ENCODE data around the gene GNAI3. TPM values are rescaled to one million over a fixed set of nuclear protein-coding genes. Genes with fewer than 3 reads are reported as not detected.

The GNAI3 gene
- total and polyA plus RNA-seq, 2 donors (not counting 3 experiments of a cell fraction or from before 2014, with no cell fraction given): 5.0 to 14.0 TPM

DNA sequence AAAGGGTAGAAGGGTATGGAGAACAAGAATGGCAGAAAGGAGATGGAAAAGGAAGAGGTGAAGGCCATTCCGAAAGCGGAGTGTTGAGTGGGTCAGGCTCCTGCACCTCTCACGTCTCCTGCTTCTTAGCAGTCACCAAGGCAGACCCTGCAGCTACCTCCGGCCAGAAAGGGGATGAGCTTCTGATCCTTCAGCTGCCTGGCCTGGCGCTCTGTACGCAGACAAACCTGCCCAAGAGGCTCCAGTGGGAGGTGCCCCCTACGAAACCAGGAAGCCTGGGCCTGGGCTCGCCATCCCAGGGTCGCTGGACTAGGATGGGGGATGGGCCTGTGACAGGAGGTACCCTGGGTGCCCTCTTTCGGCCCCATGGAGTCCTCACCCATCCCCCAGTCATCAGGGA is 5.8 kb upstream of the GNAI3 start:
- Histone ChIP-seq H3K27ac (ENCODE audit: insufficient read depth, low read depth, low read length) (no peak overlapping the region), H2AFZ (ENCODE audit: low read depth, low read length) (no peak overlapping the region), H3K36me3 (ENCODE audit: control insufficient read depth in 2 of 2, extremely low read depth in 1 of 2, insufficient read depth in 2 of 2, low read length in 2 of 2) (no peaks in the 10 kb centered on the region), H3K79me2 (ENCODE audit: control insufficient read depth, insufficient read depth, low read length) (peaks cover 3% of the 10 kb centered on the region), H3K4me1 (ENCODE audit: control insufficient read depth, extremely low read depth, insufficient read depth, low read length) (peaks cover 13% of the 10 kb centered on the region), H3K4me3 (replicated peaks in 1 of 3; ENCODE audit: insufficient read depth in 1 of 3, low read depth in 1 of 3, low read length in 3 of 3) (no peak overlapping the region), H3K27me3 (ENCODE audit: control insufficient read depth in 2 of 2, insufficient read depth in 2 of 2, low read length in 2 of 2) (peaks cover 0 to 2% of the 10 kb centered on the region in 2 experiments), H3K9me3 (replicated peaks; ENCODE audit: control insufficient read depth, insufficient read depth, low read length) (no peaks in the 10 kb centered on the region), H3K9ac (replicated peaks; ENCODE audit: extremely low read depth, insufficient read depth, low read length) (no peak overlapping the region), H4K20me1 (replicated peaks; ENCODE audit: control insufficient read depth, extremely low read depth, insufficient read depth, low read length) (no peaks in the 10 kb centered on the region), H3K4me2 (ENCODE audit: insufficient read depth, low read length) (no peak overlapping the region), H3K9me1 (replicated peaks; ENCODE audit: control insufficient read depth, extremely low read depth, insufficient read depth, low read length) (no peaks in the 10 kb centered on the region)
- POLR2A ChIA-PET: no interaction called here
- dilution Hi-C loops (cut with MboI; ENCODE audit: extremely low pct_ligation_motif_present, low sequenced_read_pairs): no loop called here
- intact Hi-C loops (cut with micrococcal nuclease): loop anchor here (10.0 kb wide), 1 partner anchor 352 kb away; no protein-coding TSS in a partner anchor
- no peak for DNase-seq (ENCODE audit: low read depth, low spot score)
- no peak for FAIRE-seq
- no TSS peak for BruUV-seq (replicated peaks)
- TF ChIP-seq POLR2AphosphoS5 (IDR thresholded peaks at IDR 0.05; ENCODE audit: insufficient read depth, low read depth, low read length): no peak
- no peak for TF ChIP-seq JUN (IDR thresholded peaks at IDR 0.05; ENCODE audit: borderline replicate concordance, insufficient read depth, insufficient read length, low read depth)
- no peak for TF ChIP-seq FOS (IDR thresholded peaks at IDR 0.05; ENCODE audit: borderline replicate concordance, insufficient read depth, low read length)
- TF ChIP-seq, protein P1, sequence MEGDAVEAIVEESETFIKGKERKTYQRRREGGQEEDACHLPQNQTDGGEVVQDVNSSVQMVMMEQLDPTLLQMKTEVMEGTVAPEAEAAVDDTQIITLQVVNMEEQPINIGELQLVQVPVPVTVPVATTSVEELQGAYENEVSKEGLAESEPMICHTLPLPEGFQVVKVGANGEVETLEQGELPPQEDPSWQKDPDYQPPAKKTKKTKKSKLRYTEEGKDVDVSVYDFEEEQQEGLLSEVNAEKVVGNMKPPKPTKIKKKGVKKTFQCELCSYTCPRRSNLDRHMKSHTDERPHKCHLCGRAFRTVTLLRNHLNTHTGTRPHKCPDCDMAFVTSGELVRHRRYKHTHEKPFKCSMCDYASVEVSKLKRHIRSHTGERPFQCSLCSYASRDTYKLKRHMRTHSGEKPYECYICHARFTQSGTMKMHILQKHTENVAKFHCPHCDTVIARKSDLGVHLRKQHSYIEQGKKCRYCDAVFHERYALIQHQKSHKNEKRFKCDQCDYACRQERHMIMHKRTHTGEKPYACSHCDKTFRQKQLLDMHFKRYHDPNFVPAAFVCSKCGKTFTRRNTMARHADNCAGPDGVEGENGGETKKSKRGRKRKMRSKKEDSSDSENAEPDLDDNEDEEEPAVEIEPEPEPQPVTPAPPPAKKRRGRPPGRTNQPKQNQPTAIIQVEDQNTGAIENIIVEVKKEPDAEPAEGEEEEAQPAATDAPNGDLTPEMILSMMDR (IDR thresholded peaks at IDR 0.05; ENCODE audit: extremely low read depth in 1 of 2, insufficient read depth in 1 of 2, low read depth in 1 of 2, low read length in 2 of 2): no peak
- TF ChIP-seq MYC (IDR thresholded peaks at IDR 0.05; ENCODE audit: low read depth, low read length): no peak
- no peak for TF ChIP-seq EZH2 (IDR thresholded peaks at IDR 0.05; ENCODE audit: borderline replicate concordance, low read depth, low read length, severe bottlenecking)
- TF ChIP-seq POLR2A (IDR thresholded peaks at IDR 0.05; ENCODE audit: low read depth, low read length): no peak
- TF ChIP-seq, protein P2, sequence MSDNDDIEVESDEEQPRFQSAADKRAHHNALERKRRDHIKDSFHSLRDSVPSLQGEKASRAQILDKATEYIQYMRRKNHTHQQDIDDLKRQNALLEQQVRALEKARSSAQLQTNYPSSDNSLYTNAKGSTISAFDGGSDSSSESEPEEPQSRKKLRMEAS (IDR thresholded peaks at IDR 0.05; ENCODE audit: insufficient read depth, insufficient read length): no peak
- TF ChIP-seq GATA2 (IDR thresholded peaks at IDR 0.05; ENCODE audit: insufficient read depth, insufficient read length, low read depth, low read length): no peak
- CTCF ChIA-PET: interaction anchor here (2.4 to 6.1 kb wide), 4 partner anchors 10 to 98 kb away, joined by 9 to 565 read pairs (median 34); no protein-coding TSS in a partner anchor

Measured in endothelial cell of umbilical vein (primary cell).